Activated CD8-positive, alpha-beta T cell treated with anti-CD3 and anti-CD28 coated beads, Interleukin-2, amount 10 ng/mL, durations not matched to agents 7 days and 5 days (primary cell): ENCODE data around the gene RBM28. TPM values are rescaled to one million over a fixed set of nuclear protein-coding genes. Genes with fewer than 3 reads are reported as not detected.

Source experiments
- ATAC-seq: fragments of 150-1000 bp; cut with Tn5 transposase; one replicate; pipeline ENCODE4 v1.10.0; 2021; ENCODE audit warnings: moderate library complexity
- CTCF ChIA-PET: fragments of 350-600 bp; sonication (Branson Sonifier 250); formaldehyde crosslinking; loops from one replicate; lab custom pipeline; 2021; ENCODE audit warnings: antibody characterized with exemption; lab: Charles Lee
- POLR2A ChIA-PET: fragments of 350-600 bp; sonication (Branson Sonifier 250); formaldehyde crosslinking; loops from one replicate; lab custom pipeline; 2021; ENCODE audit warnings: antibody characterized with exemption; lab: Charles Lee
- DNase-seq: peaks from one replicate; pipeline ENCODE4 v3.0.0-alpha.2; 2020
- H3K27ac Mint-ChIP-seq: one replicate; pipeline ENCODE4 v1.8.0; 2021; ENCODE audit warnings: mild to moderate bottlenecking, mixed read lengths
- H3K27me3 Mint-ChIP-seq: one replicate; pipeline ENCODE4 v1.8.0; 2021; ENCODE audit warnings: low read depth, mixed read lengths
- H3K36me3 Mint-ChIP-seq: one replicate; pipeline ENCODE4 v1.8.0; 2021; ENCODE audit warnings: low read depth, mixed read lengths
- H3K4me1 Mint-ChIP-seq: one replicate; pipeline ENCODE4 v1.8.0; 2021; ENCODE audit warnings: low read depth, mixed read lengths
- H3K4me3 Mint-ChIP-seq: one replicate; pipeline ENCODE4 v1.8.0; 2021; ENCODE audit warnings: mild to moderate bottlenecking, mixed read lengths
- H3K9me3 Mint-ChIP-seq: one replicate; pipeline ENCODE4 v1.8.0; 2022; ENCODE audit warnings: mixed read lengths; ENCODE audit not compliant: insufficient read depth
- total RNA-seq, 2 experiments: library from RNA; stranded (reverse); gene quantifications; one replicate each; pipeline ENCODE4 v1.2.3, GENCODE V29; 2021

Gene RBM28
- 10 to 100 TPM; 40.4 to 43.3 TPM for total RNA-seq

GRCh38 chr7:128343554-128344430 is at the start of gene RBM28:
TSS of gene RBM28 (minus strand) at chr7:128343908. CDS start at chr7:128343793, 115 bp downstream.
- no peaks in the 10 kb centered on the region for H3K36me3 Mint-ChIP-seq
- H3K4me3 Mint-ChIP-seq: peak within 1 kb of the TSS; percentile 91
- ChIA-PET POLR2A (interaction anchor here (0.6 to 1.1 kb wide), 3 partner anchors 15 to 74 kb away, joined by 3 to 4 read pairs (median 3); no protein-coding TSS in a partner anchor), CTCF (interaction anchor here (0.9 to 8.8 kb wide), 14 partner anchors 9 to 117 kb away, joined by 3 to 258 read pairs (median 6); no protein-coding TSS in a partner anchor)
- H3K27ac Mint-ChIP-seq: peak within 1 kb of the TSS; percentile 93
- no peaks in the 10 kb centered on the region for H3K9me3 Mint-ChIP-seq
- peak; percentile 98 for ATAC-seq
- peaks cover 12% of the 10 kb centered on the region for H3K27me3 Mint-ChIP-seq
- H3K4me1 Mint-ChIP-seq: peaks cover 23% of the 10 kb centered on the region
- peak; percentile 90 for DNase-seq

- ChIA-PET POLR2A (no interaction called here), CTCF (interaction anchor here (9.7 kb wide), 1 partner anchor 33 kb away, joined by 84 read pairs; no protein-coding TSS in a partner anchor)
- ATAC-seq (no peak), DNase-seq (no peak)
- Mint-ChIP-seq H3K27ac (no peak overlapping the region), H3K27me3 (peaks cover 4% of the 10 kb centered on the region), H3K9me3 (no peaks in the 10 kb centered on the region), H3K4me3 (no peak overlapping the region), H3K36me3 (peaks cover 15% of the 10 kb centered on the region), H3K4me1 (no peaks in the 10 kb centered on the region)
Observed at GRCh38 chr7:128392446-128393327, 49.0 kb upstream of the RBM28 start.

- H3K27ac Mint-ChIP-seq: no peak overlapping the region
- H3K4me1 Mint-ChIP-seq: peaks cover 2% of the 10 kb centered on the region
- peaks cover 9% of the 10 kb centered on the region for H3K36me3 Mint-ChIP-seq
- H3K27me3 Mint-ChIP-seq: peaks cover 4% of the 10 kb centered on the region
- DNase-seq (no peak), ATAC-seq (no peak)
- no peaks in the 10 kb centered on the region for H3K9me3 Mint-ChIP-seq
- ChIA-PET POLR2A (no interaction called here), CTCF (interaction anchor here (9.7 to 11.9 kb wide), 2 partner anchors 34 to 44 kb away, joined by 84 to 258 read pairs; partner anchors contain the start of gene RBM28)
- no peak overlapping the region for H3K4me3 Mint-ChIP-seq
Observed at GRCh38 chr7:128391805-128392204, 48.1 kb upstream of the RBM28 start.

DNA sequence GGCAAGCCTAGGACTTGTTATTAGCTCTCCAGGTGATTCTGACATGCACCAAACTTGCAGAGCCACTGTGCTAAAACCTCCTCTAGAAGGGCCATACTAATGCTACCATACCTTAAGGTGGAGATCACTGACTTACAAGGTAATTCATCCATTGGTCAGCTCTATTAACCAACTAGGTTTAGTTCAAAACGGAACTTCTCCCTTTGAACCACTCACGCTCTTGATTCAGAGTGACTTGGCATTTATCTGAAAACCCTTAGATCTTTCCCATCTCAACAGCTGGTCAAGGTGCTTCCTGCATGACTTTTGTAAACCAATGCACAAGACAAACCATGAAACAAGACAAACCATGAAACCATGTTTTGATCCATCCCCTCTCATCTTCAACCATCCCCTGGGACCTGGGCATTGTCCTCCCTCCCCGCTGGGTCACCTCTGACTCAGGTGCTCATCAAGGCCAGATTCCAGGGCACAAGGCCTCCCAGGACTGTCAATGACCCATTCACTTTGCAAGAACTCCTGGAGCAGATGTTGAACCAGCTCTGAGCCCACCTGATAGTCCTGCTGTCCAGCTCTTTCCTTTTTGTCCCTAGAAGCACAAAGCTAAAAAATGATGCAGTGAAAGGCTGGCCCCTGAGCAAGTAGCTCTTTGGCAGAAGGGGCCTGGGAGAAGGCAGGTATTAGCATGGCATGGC is 47.3 kb upstream of the RBM28 start:
- Mint-ChIP-seq H3K27ac (peak overlapping the region; percentile 34), H3K4me3 (no peak overlapping the region), H3K36me3 (peaks cover 2% of the 10 kb centered on the region), H3K9me3 (no peaks in the 10 kb centered on the region), H3K27me3 (peaks cover 4% of the 10 kb centered on the region), H3K4me1 (peaks cover 2% of the 10 kb centered on the region)
- DNase-seq (no peak), ATAC-seq (no peak)
- ChIA-PET CTCF (interaction anchor here (1.0 to 11.9 kb wide), 4 partner anchors 10 to 43 kb away, joined by 3 to 258 read pairs (median 46); partner anchors contain the start of gene RBM28), POLR2A (no interaction called here)

- ChIA-PET CTCF (interaction anchor here (1.1 to 11.9 kb wide), 9 partner anchors 8 to 71 kb away, joined by 3 to 258 read pairs (median 7); partner anchors contain the start of gene RBM28), POLR2A (interaction anchor here (1.3 kb wide), 1 partner anchor 42 kb away, joined by 4 read pairs; no protein-coding TSS in a partner anchor)
- ATAC-seq: no peak
- no peak for DNase-seq
- Mint-ChIP-seq H3K9me3 (no peaks in the 10 kb centered on the region), H3K27me3 (peaks cover 4% of the 10 kb centered on the region), H3K27ac (no peak overlapping the region), H3K36me3 (peaks cover 2% of the 10 kb centered on the region), H3K4me3 (no peak overlapping the region), H3K4me1 (peaks cover 2% of the 10 kb centered on the region)
Observed at GRCh38 chr7:128389618-128390329, 46.1 kb upstream of the RBM28 start.

- Mint-ChIP-seq H3K36me3 (peaks cover 2% of the 10 kb centered on the region), H3K27me3 (peaks cover 4% of the 10 kb centered on the region), H3K9me3 (no peaks in the 10 kb centered on the region), H3K4me3 (no peak overlapping the region), H3K27ac (no peak overlapping the region), H3K4me1 (peaks cover 2% of the 10 kb centered on the region)
- ChIA-PET POLR2A (interaction anchor here (1.3 kb wide), 1 partner anchor 42 kb away, joined by 4 read pairs; no protein-coding TSS in a partner anchor), CTCF (interaction anchor here (1.1 to 11.9 kb wide), 10 partner anchors 8 to 682 kb away, joined by 3 to 258 read pairs (median 6); partner anchors contain the start of gene RBM28)
- ATAC-seq: no peak
- no peak for DNase-seq
Observed at GRCh38 chr7:128389085-128389617, 45.4 kb upstream of the RBM28 start.

DNA sequence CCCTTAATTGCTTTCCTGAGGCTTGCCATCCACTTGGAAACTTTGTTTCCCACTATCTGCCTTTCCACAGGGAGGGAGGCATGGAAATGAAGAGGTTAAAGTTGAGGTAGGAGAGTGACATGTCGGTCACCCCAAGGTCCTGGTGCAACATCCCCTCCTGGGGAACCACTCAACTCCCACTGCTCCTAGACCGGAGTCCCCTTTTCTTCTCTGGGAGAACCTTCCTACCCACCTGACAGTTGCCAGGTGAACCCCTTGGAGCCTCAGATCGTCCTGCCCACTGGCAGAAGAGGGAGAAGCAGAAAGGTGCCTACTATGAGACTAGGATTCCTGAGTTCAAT is 44.4 kb upstream of the RBM28 start:
- POLR2A ChIA-PET: no interaction called here
- DNase-seq (no peak), ATAC-seq (no peak)
- CTCF ChIA-PET: interaction anchor here (0.6 to 11.9 kb wide), 32 partner anchors 9 to 681 kb away, joined by 3 to 258 read pairs (median 5); partner anchors contain the start of genes CALU, HILPDA and RBM28
- Mint-ChIP-seq H3K36me3 (peaks cover 2% of the 10 kb centered on the region), H3K4me1 (peaks cover 2% of the 10 kb centered on the region), H3K9me3 (no peaks in the 10 kb centered on the region), H3K27me3 (peaks cover 4% of the 10 kb centered on the region), H3K4me3 (no peak overlapping the region), H3K27ac (no peak overlapping the region)

GRCh38 chr7:128387216-128388144 is 43.8 kb upstream of the RBM28 start:
- Mint-ChIP-seq H3K36me3 (peaks cover 2% of the 10 kb centered on the region), H3K27ac (no peak overlapping the region), H3K4me1 (peaks cover 2% of the 10 kb centered on the region), H3K27me3 (peaks cover 4% of the 10 kb centered on the region), H3K4me3 (no peak overlapping the region), H3K9me3 (no peaks in the 10 kb centered on the region)
- peak; percentile 84 for ATAC-seq
- DNase-seq: peak; percentile 78
- ChIA-PET POLR2A (no interaction called here), CTCF (interaction anchor here (0.6 to 11.9 kb wide), 36 partner anchors 8 to 680 kb away, joined by 3 to 258 read pairs (median 4); partner anchors contain the start of genes CALU, HILPDA and RBM28)

DNA sequence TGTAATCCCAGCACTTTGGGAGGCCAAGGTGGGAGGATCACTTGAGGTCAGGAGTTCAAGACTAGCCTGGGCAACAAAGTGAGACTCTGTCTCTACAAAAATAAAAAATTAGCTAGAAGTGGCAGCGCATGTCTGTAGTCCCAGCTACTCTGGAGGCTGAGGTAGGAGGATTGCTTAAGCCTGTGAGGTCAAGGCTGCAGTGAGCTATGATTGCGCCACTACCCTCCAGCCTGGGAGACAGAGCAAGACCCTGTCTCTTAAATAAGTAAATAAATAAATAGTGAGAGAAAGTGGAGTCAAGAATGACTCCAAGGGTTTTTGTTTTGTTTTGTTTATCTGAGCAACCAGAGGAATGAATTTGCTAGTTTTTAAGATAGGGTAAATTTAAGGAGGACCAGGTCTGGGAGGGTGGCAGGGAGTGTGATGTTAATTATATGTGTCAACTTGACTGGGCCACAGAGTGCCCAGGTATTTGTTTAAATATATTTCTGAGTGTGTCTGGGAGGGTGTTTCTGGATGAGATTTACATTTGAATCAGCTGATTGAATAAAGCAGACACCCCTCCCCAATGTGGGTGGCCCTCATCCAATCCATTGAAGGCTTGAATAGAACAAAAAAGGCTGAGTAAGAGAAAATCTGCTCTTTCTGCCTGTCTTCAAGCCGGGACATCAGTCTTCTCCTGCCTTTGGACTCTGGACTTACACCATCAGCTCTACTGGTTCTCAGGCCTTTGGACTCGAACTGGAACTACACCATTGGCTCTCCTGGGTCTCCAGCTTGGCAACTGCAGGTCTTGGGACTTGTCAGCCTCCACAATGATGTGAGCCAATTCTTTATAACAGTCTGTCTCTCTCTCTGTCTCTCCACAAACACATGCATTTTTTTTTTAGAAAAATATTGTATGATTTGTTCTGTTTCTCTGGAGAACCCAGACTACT is 42.5 kb upstream of the RBM28 start:
- ChIA-PET POLR2A (no interaction called here), CTCF (interaction anchor here (0.5 to 11.9 kb wide), 19 partner anchors 8 to 648 kb away, joined by 3 to 258 read pairs (median 9); partner anchors contain the start of gene RBM28)
- no peak overlapping the region for H3K27ac Mint-ChIP-seq
- peaks cover 2% of the 10 kb centered on the region for H3K4me1 Mint-ChIP-seq
- no peaks in the 10 kb centered on the region for H3K9me3 Mint-ChIP-seq
- H3K4me3 Mint-ChIP-seq: no peak overlapping the region
- ATAC-seq (no peak), DNase-seq (no peak)
- peaks cover 4% of the 10 kb centered on the region for H3K27me3 Mint-ChIP-seq
- no peaks in the 10 kb centered on the region for H3K36me3 Mint-ChIP-seq
